ENCODE results near the gene NEK2.

Gene NEK2

DNA sequence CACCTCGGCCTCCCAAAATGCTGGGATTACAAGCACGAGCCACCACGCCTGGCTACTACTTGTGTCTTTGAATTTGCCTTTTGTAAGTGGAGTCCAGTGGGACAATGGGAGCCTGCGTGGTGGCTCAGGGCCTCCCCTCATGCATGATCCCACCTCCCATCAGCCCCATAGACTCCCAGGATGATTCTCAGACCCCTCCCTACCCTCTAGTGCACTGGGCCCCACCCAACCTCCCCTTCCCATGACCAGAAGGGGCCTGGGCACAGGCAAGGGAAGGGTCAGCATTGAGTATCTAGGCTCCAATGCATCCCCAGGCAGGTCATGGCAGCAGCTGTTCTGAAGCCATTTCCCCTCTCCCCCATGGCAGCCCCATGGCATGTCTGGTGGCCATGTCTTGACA lies 18.7 kb downstream of the NEK2 start:
- TF ChIP-seq FOXM1 (IDR thresholded peaks at IDR 0.05; ENCODE audit: borderline replicate concordance, low read depth), result no peak

DNA sequence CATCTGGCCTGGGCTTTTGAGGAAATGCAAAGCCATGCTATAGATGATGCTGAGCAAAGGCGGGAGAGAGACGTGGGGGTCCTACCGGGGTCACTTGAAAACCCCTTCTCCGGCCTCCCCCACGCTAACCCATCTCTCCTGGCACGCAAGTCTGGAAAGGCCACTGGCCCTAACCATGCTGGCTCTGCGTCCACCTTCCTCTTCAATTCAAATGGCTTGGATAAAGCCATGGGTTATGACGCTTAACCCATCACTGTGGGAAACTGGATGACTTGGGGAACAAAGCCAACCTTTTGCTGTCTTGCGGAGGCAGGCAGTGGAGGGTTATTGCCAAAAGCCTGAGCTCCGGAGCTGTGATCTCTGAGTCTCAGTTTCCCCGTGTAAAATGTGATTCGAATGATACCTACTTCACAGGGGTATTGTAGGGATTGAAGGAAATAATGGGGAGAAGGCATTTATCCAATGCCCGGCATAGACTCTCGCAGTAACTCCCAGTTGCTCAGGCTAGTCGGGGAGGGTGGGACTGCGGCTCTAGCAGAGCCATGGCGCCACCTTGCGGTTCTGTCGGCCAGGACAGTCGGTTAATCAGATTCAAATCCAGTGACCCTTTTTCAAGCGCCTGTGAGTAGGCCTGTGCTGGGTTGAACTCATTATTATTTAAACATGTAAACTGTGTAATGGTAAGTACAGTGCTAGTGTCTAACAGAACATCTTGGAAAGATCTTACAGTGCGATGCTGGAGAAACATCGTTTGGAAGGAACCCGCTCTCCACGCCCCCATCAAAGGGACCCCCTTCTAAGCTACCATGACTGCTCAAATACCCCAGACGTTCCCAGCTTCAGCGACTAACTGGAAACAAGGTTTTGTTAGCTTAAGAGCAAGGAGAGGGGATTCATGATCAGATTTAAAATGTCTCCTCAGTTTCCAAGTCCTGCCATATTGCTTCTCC lies 20.3 kb downstream of the NEK2 start:
- TF ChIP-seq NFIC (IDR thresholded peaks at IDR 0.05), result no peak
- no peak for TF ChIP-seq TEAD4 (IDR thresholded peaks at IDR 0.05)
- no peak for TF ChIP-seq YY1 (IDR thresholded peaks at IDR 0.05; ENCODE audit: low read depth)
- TF ChIP-seq RAD21 (IDR thresholded peaks at IDR 0.05; ENCODE audit: low read depth), result peak; percentile 98
- TF ChIP-seq TCF12 (IDR thresholded peaks at IDR 0.05; ENCODE audit: low read depth), result no peak

DNA sequence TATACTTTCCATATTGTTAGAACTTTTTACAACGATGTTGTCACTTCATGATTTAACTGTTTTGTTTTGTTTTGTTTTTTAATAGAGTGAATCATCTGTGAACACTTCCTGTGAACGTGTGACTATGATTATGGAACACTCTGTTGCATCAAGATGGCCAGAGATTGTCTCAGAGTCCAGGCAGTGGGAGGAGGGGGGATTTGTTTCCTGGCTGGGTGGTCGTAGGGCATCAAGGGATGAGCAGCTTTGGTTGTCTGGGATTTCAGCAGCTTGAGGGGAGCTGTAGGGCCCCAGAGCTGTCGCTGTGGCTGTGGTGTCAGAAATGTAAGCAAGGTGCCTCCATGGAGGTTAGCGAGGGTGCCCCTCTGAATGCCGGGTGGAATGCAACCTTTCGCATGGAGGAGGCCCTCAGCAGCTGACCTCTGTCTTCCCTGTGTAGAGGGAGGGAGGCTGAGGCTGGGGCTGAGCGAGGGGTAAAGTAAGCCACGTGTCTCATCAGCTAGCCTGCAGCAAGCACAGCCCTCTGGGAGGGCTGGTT lies 21.4 kb downstream of the NEK2 start:
- TF ChIP-seq RAD21 (IDR thresholded peaks at IDR 0.05; ENCODE audit: low read depth), result no peak
- no peak for TF ChIP-seq YY1 (IDR thresholded peaks at IDR 0.05; ENCODE audit: low read depth)
- TF ChIP-seq, protein P1, sequence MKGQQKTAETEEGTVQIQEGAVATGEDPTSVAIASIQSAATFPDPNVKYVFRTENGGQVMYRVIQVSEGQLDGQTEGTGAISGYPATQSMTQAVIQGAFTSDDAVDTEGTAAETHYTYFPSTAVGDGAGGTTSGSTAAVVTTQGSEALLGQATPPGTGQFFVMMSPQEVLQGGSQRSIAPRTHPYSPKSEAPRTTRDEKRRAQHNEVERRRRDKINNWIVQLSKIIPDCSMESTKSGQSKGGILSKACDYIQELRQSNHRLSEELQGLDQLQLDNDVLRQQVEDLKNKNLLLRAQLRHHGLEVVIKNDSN (IDR thresholded peaks at IDR 0.05), result no peak
- TF ChIP-seq, protein P2, sequence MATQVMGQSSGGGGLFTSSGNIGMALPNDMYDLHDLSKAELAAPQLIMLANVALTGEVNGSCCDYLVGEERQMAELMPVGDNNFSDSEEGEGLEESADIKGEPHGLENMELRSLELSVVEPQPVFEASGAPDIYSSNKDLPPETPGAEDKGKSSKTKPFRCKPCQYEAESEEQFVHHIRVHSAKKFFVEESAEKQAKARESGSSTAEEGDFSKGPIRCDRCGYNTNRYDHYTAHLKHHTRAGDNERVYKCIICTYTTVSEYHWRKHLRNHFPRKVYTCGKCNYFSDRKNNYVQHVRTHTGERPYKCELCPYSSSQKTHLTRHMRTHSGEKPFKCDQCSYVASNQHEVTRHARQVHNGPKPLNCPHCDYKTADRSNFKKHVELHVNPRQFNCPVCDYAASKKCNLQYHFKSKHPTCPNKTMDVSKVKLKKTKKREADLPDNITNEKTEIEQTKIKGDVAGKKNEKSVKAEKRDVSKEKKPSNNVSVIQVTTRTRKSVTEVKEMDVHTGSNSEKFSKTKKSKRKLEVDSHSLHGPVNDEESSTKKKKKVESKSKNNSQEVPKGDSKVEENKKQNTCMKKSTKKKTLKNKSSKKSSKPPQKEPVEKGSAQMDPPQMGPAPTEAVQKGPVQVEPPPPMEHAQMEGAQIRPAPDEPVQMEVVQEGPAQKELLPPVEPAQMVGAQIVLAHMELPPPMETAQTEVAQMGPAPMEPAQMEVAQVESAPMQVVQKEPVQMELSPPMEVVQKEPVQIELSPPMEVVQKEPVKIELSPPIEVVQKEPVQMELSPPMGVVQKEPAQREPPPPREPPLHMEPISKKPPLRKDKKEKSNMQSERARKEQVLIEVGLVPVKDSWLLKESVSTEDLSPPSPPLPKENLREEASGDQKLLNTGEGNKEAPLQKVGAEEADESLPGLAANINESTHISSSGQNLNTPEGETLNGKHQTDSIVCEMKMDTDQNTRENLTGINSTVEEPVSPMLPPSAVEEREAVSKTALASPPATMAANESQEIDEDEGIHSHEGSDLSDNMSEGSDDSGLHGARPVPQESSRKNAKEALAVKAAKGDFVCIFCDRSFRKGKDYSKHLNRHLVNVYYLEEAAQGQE (IDR thresholded peaks at IDR 0.05; ENCODE audit: low read depth), result no peak
- no peak for TF ChIP-seq ZBTB7A (IDR thresholded peaks at IDR 0.05; ENCODE audit: low read depth)
- TF ChIP-seq, protein P3, sequence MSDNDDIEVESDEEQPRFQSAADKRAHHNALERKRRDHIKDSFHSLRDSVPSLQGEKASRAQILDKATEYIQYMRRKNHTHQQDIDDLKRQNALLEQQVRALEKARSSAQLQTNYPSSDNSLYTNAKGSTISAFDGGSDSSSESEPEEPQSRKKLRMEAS (IDR thresholded peaks at IDR 0.05), result no peak
- TF ChIP-seq NFIC (IDR thresholded peaks at IDR 0.05), result no peak
- no peak for TF ChIP-seq TAF1 (IDR thresholded peaks at IDR 0.05; ENCODE audit: low read depth)
- no peak for TF ChIP-seq CEBPB (IDR thresholded peaks at IDR 0.05)
- no peak for TF ChIP-seq TCF12 (IDR thresholded peaks at IDR 0.05; ENCODE audit: low read depth)
- TF ChIP-seq TEAD4 (IDR thresholded peaks at IDR 0.05), result no peak
- no peak for TF ChIP-seq EP300 (IDR thresholded peaks at IDR 0.05; ENCODE audit: borderline replicate concordance)
- no peak for TF ChIP-seq FOXM1 (IDR thresholded peaks at IDR 0.05; ENCODE audit: borderline replicate concordance, low read depth)
- no peak for TF ChIP-seq CREB1 (IDR thresholded peaks at IDR 0.05; ENCODE audit: low read depth)
- no peak for TF ChIP-seq EGR1 (IDR thresholded peaks at IDR 0.05)

DNA sequence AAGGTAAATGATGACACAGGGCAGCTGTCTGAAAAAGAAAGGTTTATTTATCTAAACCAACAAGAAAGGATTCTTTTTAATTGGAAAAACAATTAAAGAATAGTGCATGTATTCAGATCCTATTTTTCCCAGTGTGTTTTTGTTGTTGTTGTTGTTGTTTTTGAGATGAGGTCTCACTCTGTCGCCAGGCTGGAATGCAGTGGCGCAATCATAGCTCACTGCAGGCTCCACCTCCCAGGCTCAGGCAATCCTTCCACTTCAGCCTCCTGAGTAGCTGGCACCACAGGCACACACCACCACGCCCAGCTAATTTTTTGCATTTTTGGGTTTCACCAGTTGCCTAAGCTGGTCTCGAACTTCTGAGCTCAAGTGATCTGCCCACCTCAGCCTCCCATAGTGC lies 22.1 kb downstream of the NEK2 start:
- TF ChIP-seq TEAD4 (IDR thresholded peaks at IDR 0.05) (peak; percentile 58), TCF12 (IDR thresholded peaks at IDR 0.05; ENCODE audit: low read depth) (no peak), CEBPB (IDR thresholded peaks at IDR 0.05) (peak; percentile 93), ZBTB7A (IDR thresholded peaks at IDR 0.05; ENCODE audit: low read depth) (no peak), FOXM1 (IDR thresholded peaks at IDR 0.05; ENCODE audit: borderline replicate concordance, low read depth) (no peak), YY1 (IDR thresholded peaks at IDR 0.05; ENCODE audit: low read depth) (no peak)

DNA sequence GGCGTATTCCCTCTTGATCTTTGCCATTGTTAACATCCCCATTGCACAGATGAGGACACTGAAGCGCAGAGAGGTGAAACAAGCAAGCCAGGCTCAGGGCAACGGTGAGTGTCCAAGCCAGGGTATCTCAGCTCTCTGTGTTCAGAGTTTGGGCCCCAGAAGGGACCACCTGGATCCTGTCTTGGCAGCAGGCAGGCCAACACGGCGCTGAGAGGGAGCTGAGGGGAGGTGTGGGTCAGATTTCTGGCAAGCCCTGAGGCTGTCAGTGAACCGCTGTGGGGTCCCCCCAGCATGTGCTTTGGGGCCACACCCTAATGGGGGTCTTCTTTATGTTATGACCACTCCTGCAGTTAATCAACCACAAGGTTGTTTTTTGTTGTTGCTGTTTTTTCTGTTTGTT lies 23.1 kb downstream of the NEK2 start:
- TF ChIP-seq FOXM1 (IDR thresholded peaks at IDR 0.05; ENCODE audit: borderline replicate concordance, low read depth), result no peak
- no peak for TF ChIP-seq CREB1 (IDR thresholded peaks at IDR 0.05; ENCODE audit: low read depth)
- no peak for TF ChIP-seq TEAD4 (IDR thresholded peaks at IDR 0.05)
- TF ChIP-seq YY1 (IDR thresholded peaks at IDR 0.05; ENCODE audit: low read depth), result no peak
- TF ChIP-seq ZBTB7A (IDR thresholded peaks at IDR 0.05; ENCODE audit: low read depth), result no peak
- TF ChIP-seq NFIC (IDR thresholded peaks at IDR 0.05), result no peak
- no peak for TF ChIP-seq CEBPB (IDR thresholded peaks at IDR 0.05)
- no peak for TF ChIP-seq TAF1 (IDR thresholded peaks at IDR 0.05; ENCODE audit: low read depth)
- TF ChIP-seq, protein P2 (IDR thresholded peaks at IDR 0.05; ENCODE audit: low read depth), result no peak
- TF ChIP-seq, protein P1 (IDR thresholded peaks at IDR 0.05), result no peak
- TF ChIP-seq RAD21 (IDR thresholded peaks at IDR 0.05; ENCODE audit: low read depth), result no peak
- TF ChIP-seq TCF12 (IDR thresholded peaks at IDR 0.05; ENCODE audit: low read depth), result no peak
- TF ChIP-seq EGR1 (IDR thresholded peaks at IDR 0.05), result no peak
- TF ChIP-seq, protein P3 (IDR thresholded peaks at IDR 0.05), result no peak

DNA sequence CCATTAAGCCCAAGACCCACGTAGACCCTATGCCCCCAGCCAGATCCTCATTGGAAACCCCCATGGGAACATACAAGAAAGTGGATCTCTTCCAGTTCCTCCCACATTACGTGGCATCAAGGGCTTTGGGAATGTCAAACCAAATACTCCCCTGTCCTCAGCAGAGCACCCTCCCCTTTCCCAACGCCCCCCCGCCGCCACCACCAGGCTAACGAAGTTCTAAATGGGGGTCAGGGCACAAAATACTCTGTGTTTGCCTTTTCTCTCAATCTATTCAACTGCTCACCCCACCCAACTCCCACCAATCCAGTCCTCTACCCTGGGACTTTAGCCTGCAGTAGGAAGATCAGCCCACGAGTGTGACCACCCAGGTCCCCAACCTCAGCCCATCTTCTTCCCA lies 24.5 kb downstream of the NEK2 start:
- TF ChIP-seq NFIC (IDR thresholded peaks at IDR 0.05) (no peak), ZBTB7A (IDR thresholded peaks at IDR 0.05; ENCODE audit: low read depth) (no peak), TEAD4 (IDR thresholded peaks at IDR 0.05) (no peak), EGR1 (IDR thresholded peaks at IDR 0.05) (no peak), YY1 (IDR thresholded peaks at IDR 0.05; ENCODE audit: low read depth) (no peak), CREB1 (IDR thresholded peaks at IDR 0.05; ENCODE audit: low read depth) (no peak), EP300 (IDR thresholded peaks at IDR 0.05; ENCODE audit: borderline replicate concordance) (no peak), FOXM1 (IDR thresholded peaks at IDR 0.05; ENCODE audit: borderline replicate concordance, low read depth) (no peak)
- TF ChIP-seq, protein P1 (IDR thresholded peaks at IDR 0.05), result no peak
- TF ChIP-seq, protein P2 (IDR thresholded peaks at IDR 0.05; ENCODE audit: low read depth), result no peak
- TF ChIP-seq, protein P3 (IDR thresholded peaks at IDR 0.05), result no peak
